H1 (cell line): ENCODE data around the gene SLC2A4RG. TPM values are rescaled to one million over a fixed set of nuclear protein-coding genes. Genes with fewer than 3 reads are reported as not detected.

Source experiments
- CTCF ChIA-PET: fragments of 300-600 bp; sonication (Branson Sonifier 250); formaldehyde crosslinking; loops from one replicate; lab custom pipeline; 2021; ENCODE audit not compliant: partially characterized antibody; lab: Charles Lee
- POLR2A ChIA-PET: fragments of 300-600 bp; sonication (Branson Sonifier 250); formaldehyde crosslinking; loops from one replicate; lab custom pipeline; 2021; ENCODE audit warnings: inconsistent platforms; ENCODE audit not compliant: partially characterized antibody; lab: Charles Lee
- DNase-seq, 2 experiments: peaks; one replicate each; pipeline versions ENCODE4 v3.0.0 to v3.0.0-alpha.2; 2010 to 2022; ENCODE audit warnings: low spot score in 2 of 2, low read depth in 1 of 2, mixed read lengths in 1 of 2
- FAIRE-seq: peaks from 2 replicates; lab custom pipeline; 2011; peaks lifted over from hg19 to GRCh38; lab: Jason Lieb, UNC
- H2AFZ ChIP-seq: 2 replicates; pipeline ENCODE4 v1.8.1; 2012; ENCODE audit warnings: low read length, inconsistent platforms
- H2AK5ac ChIP-seq: 2 replicates; pipeline ENCODE4 v1.6.1; 2013; ENCODE audit warnings: low read depth, low read length
- H2BK120ac ChIP-seq: replicated peaks from 2 replicates; pipeline ENCODE3; 2013; ENCODE audit warnings: low read depth, low read length, inconsistent platforms
- H2BK12ac ChIP-seq: 2 replicates; pipeline ENCODE4 v1.6.1; 2013; ENCODE audit warnings: low read depth, low read length
- H2BK15ac ChIP-seq: 2 replicates; pipeline ENCODE4 v1.6.1; 2013; ENCODE audit warnings: low read length
- H2BK20ac ChIP-seq: 2 replicates; pipeline ENCODE4 v1.6.1; 2013; ENCODE audit warnings: low read length
- H2BK5ac ChIP-seq: 2 replicates; pipeline ENCODE4 v1.6.1; 2013; ENCODE audit warnings: low read depth, low read length
- H3K14ac ChIP-seq: 2 replicates; pipeline ENCODE4 v1.6.1; 2013; ENCODE audit warnings: inconsistent platforms; ENCODE audit not compliant: insufficient read length
- H3K18ac ChIP-seq: 2 replicates; pipeline ENCODE4 v1.6.1; 2013; ENCODE audit warnings: low read length; ENCODE audit errors: extremely low read depth
- H3K23ac ChIP-seq: 2 replicates; pipeline ENCODE4 v1.6.1; 2013; ENCODE audit warnings: inconsistent platforms; ENCODE audit not compliant: insufficient read length
- H3K23me2 ChIP-seq: 2 replicates; pipeline ENCODE4 v1.6.1; 2013; ENCODE audit warnings: low read depth, low read length
- H3K27ac ChIP-seq: 2 replicates; pipeline ENCODE4 v1.6.1; 2011; ENCODE audit warnings: low read depth, low read length, inconsistent platforms
- H3K27me3 ChIP-seq, 4 experiments: replicated peaks in 1 of 4; 1 replicate in 1 of 4; 2 replicates in 3 of 4; pipeline versions ENCODE4 v1.6.1 to v1.8.1; 2011 to 2013; ENCODE audit warnings: low read length in 3 of 4, mild to moderate bottlenecking in 3 of 4, inconsistent platforms in 2 of 4, mixed read lengths in 2 of 4, moderate library complexity in 1 of 4; ENCODE audit not compliant: control insufficient read depth in 3 of 4, insufficient read depth in 3 of 4; ENCODE audit errors: extremely low read depth in 1 of 4
- H3K36me3 ChIP-seq, 4 experiments: 2 replicates each; pipeline versions ENCODE4 v1.6.1 to v1.8.1; 2011 to 2013; ENCODE audit warnings: mild to moderate bottlenecking in 4 of 4, low read length in 3 of 4, moderate library complexity in 2 of 4, control low read depth in 1 of 4, inconsistent platforms in 1 of 4; ENCODE audit not compliant: insufficient read depth in 4 of 4, control insufficient read depth in 2 of 4
- H3K4ac ChIP-seq: replicated peaks from 2 replicates; pipeline ENCODE3; 2013; ENCODE audit warnings: low read length, low read depth, mixed read lengths, inconsistent platforms; ENCODE audit not compliant: insufficient read length
- H3K4me1 ChIP-seq, 4 experiments: replicated peaks in 1 of 4; 1 replicate in 1 of 4; 2 replicates in 3 of 4; pipeline versions ENCODE4 v1.6.1 to v1.8.1; 2011 to 2013; ENCODE audit warnings: low read length in 3 of 4, inconsistent platforms in 2 of 4, mixed read lengths in 1 of 4; ENCODE audit not compliant: insufficient read depth in 4 of 4, control insufficient read depth in 3 of 4
- H3K4me2 ChIP-seq, 2 experiments: 2 replicates each; pipeline versions ENCODE4 v1.6.1 to v1.8.1; 2011 to 2013; ENCODE audit warnings: low read depth in 2 of 2, low read length in 2 of 2, control low read depth in 1 of 2, inconsistent platforms in 1 of 2, mild to moderate bottlenecking in 1 of 2; ENCODE audit not compliant: insufficient read depth in 1 of 2
- H3K4me3 ChIP-seq, 4 experiments: fragments of 200-600, 300-600 bp in 1 of 4; sonication (generic), shearing (Covaris generic), sonication (Bioruptor Twin) in 1 of 4; 2 replicates each; pipeline versions ENCODE4 v1.5.1 to v1.8.1; 2011 to 2016; ENCODE audit warnings: low read length in 4 of 4, low read depth in 3 of 4, control low read depth in 2 of 4, inconsistent platforms in 2 of 4, mild to moderate bottlenecking in 2 of 4, mixed read lengths in 1 of 4, moderate library complexity in 1 of 4; ENCODE audit not compliant: insufficient read depth in 2 of 4; ENCODE audit errors: extremely low read depth in 1 of 4
- H3K56ac ChIP-seq: replicated peaks from 2 replicates; pipeline ENCODE3; 2013; ENCODE audit warnings: low read depth, mild to moderate bottlenecking, mixed read lengths, low read length, inconsistent platforms; ENCODE audit not compliant: insufficient read length
- H3K79me1 ChIP-seq: 2 replicates; pipeline ENCODE4 v1.6.1; 2013; ENCODE audit warnings: low read depth, low read length, control low read depth
- H3K79me2 ChIP-seq, 2 experiments: 2 replicates each; pipeline versions ENCODE4 v1.6.1 to v1.8.1; 2012 to 2013; ENCODE audit warnings: low read length in 2 of 2, mild to moderate bottlenecking in 2 of 2, inconsistent platforms in 1 of 2; ENCODE audit not compliant: insufficient read depth in 2 of 2, control insufficient read depth in 1 of 2
- H3K9ac ChIP-seq, 4 experiments: replicated peaks in 1 of 4; 1 replicate in 1 of 4; 2 replicates in 3 of 4; pipeline versions ENCODE4 v1.6.1 to v1.8.1; 2011 to 2013; ENCODE audit warnings: low read depth in 3 of 4, low read length in 3 of 4, control low read depth in 2 of 4, mild to moderate bottlenecking in 2 of 4, moderate library complexity in 2 of 4, inconsistent platforms in 1 of 4; ENCODE audit errors: extremely low read depth in 1 of 4
- H3K9me3 ChIP-seq, 2 experiments: 2 replicates each; pipeline versions ENCODE4 v1.6.1 to v1.8.1; 2012 to 2013; ENCODE audit warnings: mild to moderate bottlenecking in 2 of 2, moderate library complexity in 2 of 2, control low read depth in 1 of 2, inconsistent platforms in 1 of 2, low read depth in 1 of 2, low read length in 1 of 2, mixed read lengths in 1 of 2; ENCODE audit not compliant: insufficient read depth in 2 of 2
- H4K20me1 ChIP-seq, 2 experiments: replicated peaks in 1 of 2; 2 replicates each; pipeline versions ENCODE3 to v1.8.1; 2011 to 2013; ENCODE audit warnings: inconsistent platforms in 2 of 2, low read length in 2 of 2, mild to moderate bottlenecking in 1 of 2; ENCODE audit not compliant: insufficient read depth in 2 of 2, control insufficient read depth in 1 of 2
- H4K5ac ChIP-seq: 2 replicates; pipeline ENCODE4 v1.6.1; 2013; ENCODE audit warnings: low read length, low read depth, mixed read lengths, inconsistent platforms; ENCODE audit not compliant: insufficient read length
- H4K8ac ChIP-seq: 2 replicates; pipeline ENCODE4 v1.8.0; 2013; ENCODE audit warnings: mild to moderate bottlenecking, moderate library complexity, low read length, inconsistent platforms; ENCODE audit not compliant: insufficient read depth; ENCODE audit errors: extremely low read depth
- H4K91ac ChIP-seq: replicated peaks from 2 replicates; pipeline ENCODE3; 2013; ENCODE audit warnings: low read length, mixed read lengths, inconsistent platforms; ENCODE audit not compliant: insufficient read length
- CTCF ChIP-seq, 3 experiments: IDR thresholded peaks; 1 replicate in 2 of 3; 2 replicates in 1 of 3; pipeline versions ENCODE4 v1.5.1 to v1.6.1; 2011; ENCODE audit warnings: low read length in 3 of 3, mild to moderate bottlenecking in 3 of 3, inconsistent platforms in 2 of 3, low read depth in 1 of 3, moderate library complexity in 1 of 3; ENCODE audit not compliant: insufficient read depth in 1 of 3; ENCODE audit errors: control extremely low read depth in 1 of 3
- PHF8 ChIP-seq: fragments of 200-600 bp; sonication (generic); conservative IDR thresholded peaks from 2 replicates; pipeline ENCODE4 v1.7.1; 2012; ENCODE audit warnings: low read depth, mild to moderate bottlenecking, inconsistent platforms, low read length, moderate library complexity
- TAF1 ChIP-seq: IDR thresholded peaks from 2 replicates; pipeline ENCODE4 v1.6.1; 2011; ENCODE audit warnings: mild to moderate bottlenecking, low read depth, low read length
- TAF7 ChIP-seq: optimal IDR thresholded peaks from 2 replicates; pipeline ENCODE3; 2011; ENCODE audit warnings: low read depth, mild to moderate bottlenecking, inconsistent platforms, low read length, moderate library complexity, borderline replicate concordance
- TCF12 ChIP-seq: IDR thresholded peaks from 2 replicates; pipeline ENCODE4 v1.6.1; 2011; ENCODE audit warnings: low read depth, mild to moderate bottlenecking, low read length
- YY1 ChIP-seq: IDR thresholded peaks from 2 replicates; pipeline ENCODE4 v1.6.1; 2011; ENCODE audit warnings: low read depth, mild to moderate bottlenecking, low read length
- WGBS, 2 experiments: shearing (Covaris generic) in 1 of 2; methylation state at CpG; one replicate each; pipeline versions ENCODE4 v1.1.6 to v1.1.7; 2013 to 2015; ENCODE audit warnings: low lambda C conversion rate in 2 of 2, mixed read lengths in 2 of 2, inconsistent platforms in 1 of 2, low coverage in 1 of 2, missing lambda C conversion rate in 1 of 2; ENCODE audit not compliant: insufficient replicate concordance in 2 of 2, insufficient coverage in 1 of 2, insufficient read length in 1 of 2; ENCODE audit errors: extremely low coverage in 1 of 2, missing lambda C conversion rate in 1 of 2; 5-methylcytosine and 5-hydroxymethylcytosine counted together
- polyA plus RNA-seq, 7 experiments: library from polyadenylated mRNA; depleted of rRNA in 3 of 7; stranded (reverse) in 5 of 7; unstranded in 2 of 7; fragments of >200 nt in 5 of 7; fragments of 200-250 nt in 2 of 7; gene quantifications; 1 replicate in 5 of 7; 2 replicates in 1 of 7; 4 replicates in 1 of 7; pipeline versions ENCODE4 v1.2.1 to v1.2.3, GENCODE V29; 2011 to 2013; ENCODE audit warnings: missing spikeins in 2 of 7, mixed read lengths in 2 of 7
- total RNA-seq: library from RNA; stranded (reverse); fragmentation: NEBNext Ultra II Directional; extraction: Animal tissue kit (Norgen Biotek cat#: 25700); gene quantifications from 2 replicates; pipeline ENCODE4 v1.2.1, GENCODE V29; 2021

The SLC2A4RG gene
- total and polyA plus RNA-seq, 2 of the 8 experiments (the other 6 are each of a cell fraction or from before 2014, with no cell fraction given): 15.9 to 29.1 TPM

- peaks cover 0 to 11% (median 10%) of the 10 kb centered on the region in 4 experiments; a peak in 6 of 7 replicates for H3K4me1 ChIP-seq
- H3K79me1 ChIP-seq: no peaks in the 10 kb centered on the region; the same call in 1 of the 2 replicates
- H3K4me2 ChIP-seq: no peak overlapping the region
- ChIA-PET CTCF (interaction anchor here (0.9 to 1.6 kb wide), 5 partner anchors 8 to 151 kb away, joined by 3 to 4 read pairs (median 3); partner anchors contain the start of gene TPD52L2), POLR2A (interaction anchor here (0.7 to 1.3 kb wide), 3 partner anchors 87 to 213 kb away, joined by 3 read pairs; partner anchors contain the start of gene UCKL1)
- H2BK15ac ChIP-seq: no peak overlapping the region
- 94% methylated on average over 31 of the region's 31 CpGs; no CpG with 5 or more reads in 1 of the 2 experiments for WGBS, 2 experiments
- no peak overlapping the region for H3K4me3 ChIP-seq
- H3K23ac ChIP-seq: no peak overlapping the region
- H4K5ac ChIP-seq: no peak overlapping the region
- TF ChIP-seq TCF12 (no peak), YY1 (no peak), CTCF (IDR thresholded peaks at IDR 0.05; ENCODE audit: control extremely low read depth in 1 of 3, insufficient read depth in 1 of 3, low read depth in 1 of 3, low read length in 3 of 3) (no peak), TAF1 (no peak), PHF8 (no peak), TAF7 (no peak)
- no peaks in the 10 kb centered on the region for H3K9me3 ChIP-seq
- H4K8ac ChIP-seq: no peak overlapping the region
- DNase-seq (no peak), FAIRE-seq (no peak)
- H3K14ac ChIP-seq: no peak overlapping the region
- no peak overlapping the region for H2AFZ ChIP-seq
- H4K91ac ChIP-seq: no peak overlapping the region
- H2BK20ac ChIP-seq: no peak overlapping the region
- H3K9ac ChIP-seq: no peak overlapping the region
- H3K4ac ChIP-seq: no peak overlapping the region
- peaks cover 9% of the 10 kb centered on the region; the same call in 1 of the 2 replicates for H3K23me2 ChIP-seq
- H3K36me3 ChIP-seq: peaks cover 0 to 12% (median 6%) of the 10 kb centered on the region in 4 experiments; a peak in 3 of 8 replicates
- H3K79me2 ChIP-seq: no peaks in the 10 kb centered on the region
- no peak overlapping the region for H3K56ac ChIP-seq
- no peak overlapping the region for H2AK5ac ChIP-seq
- no peak overlapping the region for H3K18ac ChIP-seq
- peaks cover 0 to 4% (median 3%) of the 10 kb centered on the region in 4 experiments; a peak in 3 of 7 replicates for H3K27me3 ChIP-seq
- H2BK5ac ChIP-seq: no peak overlapping the region
- no peak overlapping the region for H2BK120ac ChIP-seq
- peaks cover 0 to 3% of the 10 kb centered on the region in 2 experiments for H4K20me1 ChIP-seq
- H2BK12ac ChIP-seq: no peak overlapping the region
- H3K27ac ChIP-seq: no peak overlapping the region
These were observed 3.8 kb downstream of the SLC2A4RG start for GRCh38 chr20:63743210-63743970.
